Stimulated activated CD4-positive, alpha-beta T cell treated with anti-CD3 and anti-CD28 coated beads, Interleukin-4, amount 100 ng/mL, for 24 hours (primary cell): ENCODE data around the gene MCRIP1.

Experiments
- DNase-seq: peaks from one replicate; pipeline ENCODE4 v3.0.0-alpha.2; 2020

The MCRIP1 gene

DNA sequence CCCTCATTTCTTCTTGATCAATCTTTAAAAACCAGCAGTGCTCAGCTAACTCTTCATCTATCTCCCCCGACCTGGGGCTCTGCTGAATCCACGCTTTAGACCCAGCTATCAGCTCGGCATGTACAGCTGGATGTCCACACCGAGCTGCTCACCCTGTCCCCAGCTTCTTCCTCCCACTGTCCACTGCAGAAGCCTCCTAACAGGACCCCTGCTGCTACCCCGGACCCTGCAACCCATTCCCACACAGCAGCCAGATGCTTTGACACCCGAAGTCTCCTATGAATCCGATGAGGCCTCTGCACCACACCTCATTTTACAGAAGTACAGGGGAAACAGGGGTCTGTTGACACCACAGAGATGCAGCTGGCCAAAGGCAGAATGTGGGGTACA is 15.3 kb downstream of the MCRIP1 start:
- DNase-seq: no peak

DNA sequence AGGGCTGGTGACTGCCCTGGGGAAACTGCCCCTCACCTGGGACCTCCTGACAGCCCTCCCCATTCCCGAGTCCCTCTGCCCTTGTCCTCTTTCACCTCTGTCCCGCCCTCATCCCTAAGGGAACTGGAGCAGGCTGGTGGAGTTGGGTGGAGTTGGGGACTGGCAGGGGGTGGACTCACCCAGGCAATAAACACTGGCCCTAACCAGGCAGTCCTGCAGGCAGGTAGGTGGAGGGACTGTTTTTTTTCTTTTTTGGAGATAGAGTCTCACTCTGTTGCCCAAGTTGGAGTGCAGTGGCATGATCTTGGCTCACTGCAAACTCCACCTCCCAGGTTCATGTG is 17.5 kb downstream of the MCRIP1 start:
- no peak for DNase-seq

DNA sequence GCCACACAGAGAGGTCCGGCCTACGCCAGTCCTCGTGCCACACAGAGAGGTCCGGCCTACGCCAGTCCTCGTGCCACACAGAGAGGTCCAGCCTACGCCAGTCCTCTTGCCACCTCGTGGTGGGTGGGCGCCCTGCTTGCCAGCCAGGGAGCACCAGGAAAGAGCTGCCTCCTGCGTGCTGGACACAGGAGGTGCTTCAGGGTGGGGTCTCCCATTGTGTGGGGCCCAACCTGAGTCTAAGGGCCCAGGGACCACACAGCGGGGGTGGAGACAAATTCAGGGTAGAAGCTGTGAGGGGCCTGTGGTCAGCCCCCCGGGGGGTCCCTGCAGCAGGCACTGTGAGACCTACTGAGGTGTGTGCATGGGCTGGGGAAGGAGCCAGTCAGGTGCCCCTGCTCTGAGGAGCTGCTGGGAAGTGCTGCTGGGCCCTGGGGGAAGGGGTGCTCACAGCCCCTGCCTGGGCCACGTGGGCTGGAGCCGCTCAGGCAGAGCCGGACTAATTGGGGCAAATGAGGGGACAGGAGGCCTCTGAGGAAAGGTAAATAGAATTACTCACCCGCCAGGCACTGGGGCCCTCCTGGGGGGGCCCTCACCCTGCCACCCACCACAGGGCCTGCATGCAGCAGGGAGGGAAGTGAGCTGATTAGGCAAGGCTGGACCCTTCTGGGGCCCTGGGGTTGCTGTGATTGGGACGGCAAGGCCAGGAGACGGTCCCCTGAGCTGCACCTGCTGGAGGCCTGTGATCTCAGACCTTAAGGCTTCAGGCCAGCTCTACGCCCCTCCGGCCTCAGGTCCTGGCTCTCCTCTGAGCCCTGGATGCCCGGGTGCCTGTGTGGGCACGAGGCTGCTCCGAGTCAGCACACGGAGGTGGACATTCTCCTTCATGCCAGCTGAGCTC is 18.1 kb downstream of the MCRIP1 start:
- no peak for DNase-seq

DNA sequence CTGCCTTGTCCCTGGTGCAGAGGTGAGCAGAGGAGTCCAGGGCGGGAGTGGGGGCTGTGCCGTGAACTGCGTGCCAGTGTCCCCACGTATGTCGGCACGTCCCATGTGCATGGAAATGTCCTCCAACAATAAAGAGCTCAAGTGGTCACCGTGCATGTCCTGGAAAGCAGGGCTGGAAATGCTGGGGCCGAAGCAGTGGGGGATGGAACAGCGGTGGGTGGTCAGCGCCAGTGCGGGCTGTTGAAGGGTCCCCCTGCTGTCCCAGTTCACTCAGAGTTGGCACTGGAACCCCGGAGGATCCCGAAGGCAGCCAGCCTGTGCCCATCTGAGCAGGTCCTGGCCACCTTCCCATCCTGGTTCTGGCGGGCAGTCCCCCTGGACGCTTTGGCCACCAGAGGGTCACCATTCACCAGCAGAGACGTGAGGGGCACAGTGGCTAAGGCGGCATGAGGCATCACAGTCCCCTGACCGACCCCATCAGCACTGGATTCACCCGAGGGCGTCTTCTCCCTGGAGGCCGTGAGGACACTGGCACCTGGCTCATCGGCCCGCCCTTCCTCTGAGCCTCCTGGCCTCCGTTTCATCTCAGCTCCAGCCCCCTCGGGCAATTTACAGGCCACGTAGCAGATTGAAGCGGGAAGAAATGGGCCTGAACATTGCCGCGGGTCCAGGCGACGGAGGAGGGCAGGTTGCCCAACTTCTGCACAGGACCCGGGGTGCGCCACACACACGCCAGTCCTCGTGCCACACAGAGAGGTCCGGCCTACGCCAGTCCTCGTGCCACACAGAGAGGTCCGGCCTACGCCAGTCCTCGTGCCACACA is 19.0 kb downstream of the MCRIP1 start:
- DNase-seq: no peak

DNA sequence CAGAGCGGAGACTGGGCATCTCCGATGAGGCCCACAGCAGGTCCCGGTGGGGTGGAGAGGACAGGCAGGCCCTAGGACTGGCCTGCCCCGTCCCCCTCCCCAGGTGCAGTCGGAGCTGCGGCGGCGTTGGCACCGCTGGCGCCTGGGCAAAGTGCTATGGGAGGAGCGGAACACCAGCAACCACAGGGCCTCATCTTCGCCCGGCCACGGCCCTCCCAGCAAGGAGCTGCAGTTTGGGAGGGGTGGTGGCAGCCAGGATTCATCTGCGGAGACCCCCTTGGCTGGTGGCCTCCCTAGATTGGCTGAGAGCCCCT is 19.8 kb downstream of the MCRIP1 start:
- no peak for DNase-seq

DNA sequence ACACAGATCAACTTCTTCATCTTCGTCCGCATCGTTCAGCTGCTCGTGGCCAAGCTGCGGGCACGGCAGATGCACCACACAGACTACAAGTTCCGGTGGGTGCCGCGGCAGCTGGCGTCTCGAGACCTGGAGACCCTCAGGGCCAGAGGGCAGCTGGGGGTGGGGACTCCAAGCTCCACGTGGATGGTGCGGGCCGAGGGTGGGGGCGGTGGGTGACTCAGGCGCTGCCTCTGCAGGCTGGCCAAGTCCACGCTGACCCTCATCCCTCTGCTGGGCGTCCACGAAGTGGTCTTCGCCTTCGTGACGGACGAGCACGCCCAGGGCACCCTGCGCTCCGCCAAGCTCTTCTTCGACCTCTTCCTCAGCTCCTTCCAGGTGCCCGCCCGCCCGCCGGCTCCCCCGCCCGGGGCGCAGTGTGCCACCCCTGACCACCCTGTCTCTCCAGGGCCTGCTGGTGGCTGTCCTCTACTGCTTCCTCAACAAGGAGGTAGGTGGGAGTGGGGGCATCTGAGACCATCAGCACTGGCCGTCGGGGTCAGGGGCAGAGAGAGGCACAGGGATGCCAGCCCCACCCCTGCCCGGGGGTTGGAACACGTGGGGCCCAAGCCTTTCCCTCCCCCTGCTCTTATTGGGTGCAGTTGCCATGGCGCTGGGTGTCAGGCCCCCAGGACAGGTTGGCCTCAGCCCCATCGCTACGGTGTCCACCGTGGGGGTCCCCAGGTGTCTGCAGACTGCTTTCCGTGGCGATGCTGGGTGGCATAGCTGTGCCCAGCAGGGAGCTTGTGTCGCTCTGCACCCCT is 20.3 kb downstream of the MCRIP1 start:
- DNase-seq: no peak

DNA sequence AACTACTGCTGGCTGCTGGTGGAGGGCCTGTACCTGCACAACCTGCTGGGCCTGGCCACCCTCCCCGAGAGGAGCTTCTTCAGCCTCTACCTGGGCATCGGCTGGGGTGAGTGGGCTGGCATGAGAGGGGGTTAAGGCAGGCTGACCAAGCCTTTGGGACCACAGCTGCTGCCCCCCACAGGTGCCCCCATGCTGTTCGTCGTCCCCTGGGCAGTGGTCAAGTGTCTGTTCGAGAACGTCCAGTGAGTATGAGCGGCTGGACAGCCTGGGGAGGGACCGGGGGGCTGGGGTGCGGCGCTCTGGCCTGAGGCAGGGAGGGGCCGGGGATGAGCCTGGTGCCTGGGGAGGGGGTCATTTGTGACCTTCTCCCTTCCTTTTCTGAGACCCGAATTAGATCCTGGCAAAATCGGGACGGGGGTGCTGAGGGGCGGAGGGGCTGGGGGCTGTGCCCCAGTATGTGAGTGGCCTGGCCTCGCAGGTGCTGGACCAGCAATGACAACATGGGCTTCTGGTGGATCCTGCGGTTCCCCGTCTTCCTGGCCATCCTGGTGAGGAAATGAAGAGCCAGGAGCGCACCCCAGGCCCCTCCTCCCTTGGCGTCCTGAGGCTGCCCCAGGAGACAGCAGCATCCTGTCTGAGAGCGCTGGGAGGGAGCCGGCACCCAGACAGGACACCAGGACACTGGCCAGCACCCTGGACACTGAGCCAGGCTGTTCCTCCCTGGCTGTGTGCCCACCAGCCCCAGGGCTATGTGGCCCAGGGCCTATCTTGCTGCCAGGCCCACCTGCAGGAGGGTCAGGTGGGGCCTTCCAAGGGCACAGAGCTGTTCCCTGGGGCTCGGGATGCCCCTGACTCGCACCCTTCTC is 21.2 kb downstream of the MCRIP1 start:
- no peak for DNase-seq

DNA sequence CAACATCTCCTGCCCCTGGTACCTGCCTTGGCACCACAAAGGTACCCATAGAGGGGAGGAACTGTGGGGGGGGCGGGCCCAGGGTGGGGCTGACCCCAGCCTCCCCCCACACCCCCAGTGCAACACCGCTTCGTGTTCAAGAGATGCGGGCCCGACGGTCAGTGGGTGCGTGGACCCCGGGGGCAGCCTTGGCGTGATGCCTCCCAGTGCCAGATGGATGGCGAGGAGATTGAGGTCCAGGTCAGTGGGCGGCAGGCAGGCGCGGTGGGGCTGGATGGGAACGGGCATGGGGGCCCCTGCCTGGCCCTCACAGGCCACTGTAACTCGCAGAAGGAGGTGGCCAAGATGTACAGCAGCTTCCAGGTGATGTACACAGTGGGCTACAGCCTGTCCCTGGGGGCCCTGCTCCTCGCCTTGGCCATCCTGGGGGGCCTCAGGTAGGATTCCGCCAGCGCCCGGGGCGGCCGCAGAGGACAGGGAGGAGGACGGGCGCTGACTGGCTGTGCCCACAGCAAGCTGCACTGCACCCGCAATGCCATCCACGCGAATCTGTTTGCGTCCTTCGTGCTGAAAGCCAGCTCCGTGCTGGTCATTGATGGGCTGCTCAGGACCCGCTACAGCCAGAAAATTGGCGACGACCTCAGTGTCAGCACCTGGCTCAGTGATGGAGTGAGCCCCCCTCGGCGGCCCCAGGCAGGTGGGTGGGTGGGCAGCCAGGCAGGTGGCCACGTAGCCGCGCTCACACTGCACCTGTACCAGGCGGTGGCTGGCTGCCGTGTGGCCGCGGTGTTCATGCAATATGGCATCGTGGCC is 22.0 kb downstream of the MCRIP1 start:
- no peak for DNase-seq

DNA sequence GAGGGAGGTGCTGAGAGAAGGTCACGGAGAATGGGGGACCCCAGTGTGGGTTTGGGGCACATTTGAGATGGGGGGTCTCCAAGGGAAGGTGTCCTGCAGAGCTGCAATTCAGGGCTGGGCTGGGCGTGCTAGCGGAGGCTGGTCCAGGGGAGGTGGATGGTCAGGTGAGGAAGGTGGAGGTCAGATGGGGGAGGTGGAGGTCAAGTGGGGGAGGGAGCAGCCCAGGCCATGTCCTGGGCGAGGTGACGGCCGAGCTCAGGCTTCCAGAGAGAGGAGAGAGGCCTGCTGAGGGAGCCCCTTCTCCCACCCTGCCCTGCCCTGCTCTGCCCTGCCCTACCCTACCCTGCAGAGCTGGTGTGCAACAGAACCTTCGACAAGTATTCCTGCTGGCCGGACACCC is 22.6 kb downstream of the MCRIP1 start:
- DNase-seq: no peak

DNA sequence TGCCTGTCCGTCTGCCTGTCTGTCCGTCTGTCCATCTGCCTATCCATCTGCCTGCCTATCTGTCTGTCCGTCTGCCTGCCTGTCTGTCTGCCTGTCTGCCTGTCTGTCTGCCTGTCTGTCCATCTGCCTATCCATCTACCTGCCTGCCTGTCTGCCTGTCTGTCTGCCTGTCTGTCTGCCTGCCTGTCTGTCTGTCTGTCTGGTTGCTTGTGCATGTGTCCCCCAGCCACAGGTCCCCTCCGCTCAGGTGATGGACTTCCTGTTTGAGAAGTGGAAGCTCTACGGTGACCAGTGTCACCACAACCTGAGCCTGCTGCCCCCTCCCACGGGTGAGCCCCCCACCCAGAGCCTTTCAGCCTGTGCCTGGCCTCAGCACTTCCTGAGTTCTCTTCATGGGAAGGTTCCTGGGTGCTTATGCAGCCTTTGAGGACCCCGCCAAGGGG is 23.5 kb downstream of the MCRIP1 start:
- DNase-seq: no peak

DNA sequence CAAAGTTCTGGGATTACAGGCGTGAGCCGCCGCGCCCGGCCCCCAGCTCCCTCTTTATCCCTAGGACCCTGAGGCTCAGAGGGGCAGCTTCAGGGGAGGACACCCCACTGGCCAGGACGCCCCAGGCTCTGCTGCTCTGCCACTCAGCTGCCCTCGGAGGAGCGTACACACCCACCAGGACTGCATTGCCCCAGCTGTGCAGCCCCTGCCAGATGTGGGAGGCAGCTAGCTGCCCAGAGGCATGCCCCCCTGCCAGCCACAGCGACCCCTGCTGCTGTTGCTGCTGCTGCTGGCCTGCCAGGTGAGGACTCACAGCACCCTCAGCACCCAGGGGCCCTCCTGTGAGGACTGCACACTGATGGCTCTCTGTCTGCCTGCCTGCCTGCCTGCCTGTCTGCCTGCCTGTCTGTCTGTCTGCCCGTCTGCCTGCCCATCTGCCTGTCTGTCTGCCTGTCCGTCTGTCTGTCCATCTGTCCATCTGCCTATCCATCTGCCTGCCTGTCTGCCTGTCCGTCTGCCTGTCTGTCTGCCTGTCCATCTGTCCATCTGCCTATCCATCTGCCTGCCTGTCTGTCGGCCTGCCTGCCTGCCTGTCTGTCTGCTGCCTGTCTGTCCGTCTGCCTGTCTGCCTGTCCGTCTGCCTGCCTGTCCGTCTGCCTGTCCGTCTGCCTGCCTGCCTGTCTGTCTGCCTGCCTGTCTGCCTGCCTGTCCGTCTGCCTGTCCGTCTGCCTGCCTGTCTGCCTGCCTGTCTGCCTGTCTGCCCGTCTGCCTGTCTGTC is 24.1 kb downstream of the MCRIP1 start:
- no peak for DNase-seq

DNA sequence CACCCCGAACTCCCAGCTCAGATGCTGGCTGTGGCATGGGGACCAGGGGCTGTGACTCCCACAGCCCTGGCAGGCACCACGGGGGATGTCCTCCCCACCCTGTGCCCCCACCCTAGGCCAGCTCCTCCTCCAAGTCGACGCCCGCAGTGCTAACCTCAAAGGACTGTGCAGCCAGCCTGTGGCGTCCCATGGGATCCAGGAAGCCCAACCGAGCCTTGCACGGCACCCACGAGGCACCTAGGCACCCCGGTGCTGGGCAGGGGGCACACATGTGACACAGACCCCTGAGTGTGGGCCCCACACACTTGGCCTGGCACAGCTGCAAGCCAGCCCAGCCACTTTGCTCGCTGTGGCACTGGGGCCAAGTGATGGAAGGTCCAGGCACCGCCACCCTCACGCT is 25.3 kb downstream of the MCRIP1 start:
- DNase-seq: no peak

DNA sequence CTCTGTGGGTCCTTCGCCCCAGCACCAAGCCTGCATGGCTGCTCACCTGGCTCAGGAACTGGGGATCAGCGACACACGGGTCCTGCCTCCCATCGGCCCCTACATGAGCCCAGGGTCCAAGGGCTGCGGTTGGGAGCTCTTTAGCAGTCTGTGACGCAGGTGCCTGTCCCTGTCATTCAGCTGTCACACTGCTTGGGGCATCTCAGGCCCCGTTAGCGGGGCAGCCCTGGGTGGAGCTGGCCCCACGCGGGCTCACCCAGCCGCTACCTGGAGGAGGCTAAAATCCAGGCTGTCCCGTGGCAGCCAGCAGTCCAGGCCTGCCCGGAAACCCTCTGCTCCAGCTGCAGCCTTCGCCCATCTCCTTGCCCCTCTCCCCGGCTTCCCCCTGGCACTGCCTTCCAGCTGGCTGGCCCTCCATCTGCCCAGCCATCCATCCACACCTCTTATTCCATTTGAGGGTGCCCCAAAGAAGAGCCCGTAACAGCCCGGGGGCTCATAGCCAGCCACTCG is 25.8 kb downstream of the MCRIP1 start:
- no peak for DNase-seq

DNA sequence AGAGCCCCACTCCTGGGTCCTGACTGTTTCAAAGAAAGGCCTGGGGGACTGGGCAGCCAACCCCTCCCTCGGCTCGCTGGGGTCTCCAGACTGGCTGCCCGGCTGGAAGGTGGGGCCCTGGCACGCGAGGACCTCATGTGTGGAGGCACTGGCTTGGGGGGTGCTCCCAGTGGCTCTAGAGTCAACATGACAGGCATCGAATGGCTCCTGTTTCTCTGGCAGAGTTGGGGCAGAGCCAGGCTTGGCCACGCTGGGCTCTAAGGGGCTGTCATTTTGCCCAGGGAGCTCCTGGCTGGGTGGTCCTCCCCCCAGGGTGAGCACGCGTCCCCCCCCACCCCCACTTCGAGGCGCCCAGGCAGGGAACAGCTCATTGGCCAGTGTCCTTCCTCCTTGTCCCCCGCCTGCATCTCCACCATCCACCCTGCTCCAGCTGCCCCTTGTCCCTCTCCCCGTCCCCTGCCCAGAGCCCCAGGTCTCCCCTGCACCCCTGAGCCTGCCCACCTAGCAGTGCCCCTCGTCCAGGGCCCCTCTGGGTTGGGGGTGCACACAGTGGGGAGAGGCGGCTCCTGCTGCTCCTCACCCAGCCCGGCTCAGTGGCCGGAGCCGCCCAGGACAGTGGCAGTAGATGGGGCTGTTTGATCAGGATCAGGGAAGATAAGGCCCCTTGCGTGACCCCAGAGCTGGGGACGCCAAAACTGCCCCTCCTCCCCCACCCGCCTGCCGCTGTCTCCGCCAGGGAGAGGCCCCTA is 26.5 kb downstream of the MCRIP1 start:
- DNase-seq: no peak

DNA sequence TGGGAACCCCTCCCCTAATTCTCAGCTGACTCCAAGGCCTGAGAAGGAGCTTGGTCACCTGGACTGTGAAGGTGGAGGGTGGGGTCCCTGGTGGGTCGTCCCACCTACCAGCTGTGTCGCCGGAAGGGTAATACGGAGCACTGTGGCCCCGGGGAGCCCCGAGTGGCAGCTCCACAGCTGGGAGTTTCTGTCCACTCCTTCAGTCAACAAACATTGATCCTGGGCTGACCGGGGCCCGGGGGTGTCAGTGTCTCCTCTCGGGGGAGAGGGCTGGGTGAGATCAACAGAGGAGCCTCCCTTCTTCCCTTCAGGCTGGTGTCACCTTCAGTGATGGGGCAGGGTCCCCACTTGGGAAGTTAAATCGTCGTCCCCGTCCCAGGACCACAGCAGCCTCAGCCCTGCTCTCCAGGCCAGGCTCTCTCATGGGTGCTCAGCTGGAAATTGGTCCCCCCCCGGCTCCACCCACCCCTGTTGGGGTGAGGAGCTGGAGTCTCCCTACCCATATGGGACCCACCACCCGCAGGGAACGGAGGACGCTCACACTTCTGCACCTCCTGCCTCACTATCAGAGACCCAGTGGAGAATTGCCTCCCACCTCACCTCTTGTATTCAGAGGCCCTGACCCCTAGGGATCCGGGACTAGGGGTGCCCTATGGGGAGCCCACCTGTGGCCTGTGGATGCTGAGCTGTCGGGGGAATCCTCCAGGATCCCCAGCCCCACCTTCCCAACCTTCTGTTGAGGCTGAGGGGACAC is 27.2 kb downstream of the MCRIP1 start:
- no peak for DNase-seq

DNA sequence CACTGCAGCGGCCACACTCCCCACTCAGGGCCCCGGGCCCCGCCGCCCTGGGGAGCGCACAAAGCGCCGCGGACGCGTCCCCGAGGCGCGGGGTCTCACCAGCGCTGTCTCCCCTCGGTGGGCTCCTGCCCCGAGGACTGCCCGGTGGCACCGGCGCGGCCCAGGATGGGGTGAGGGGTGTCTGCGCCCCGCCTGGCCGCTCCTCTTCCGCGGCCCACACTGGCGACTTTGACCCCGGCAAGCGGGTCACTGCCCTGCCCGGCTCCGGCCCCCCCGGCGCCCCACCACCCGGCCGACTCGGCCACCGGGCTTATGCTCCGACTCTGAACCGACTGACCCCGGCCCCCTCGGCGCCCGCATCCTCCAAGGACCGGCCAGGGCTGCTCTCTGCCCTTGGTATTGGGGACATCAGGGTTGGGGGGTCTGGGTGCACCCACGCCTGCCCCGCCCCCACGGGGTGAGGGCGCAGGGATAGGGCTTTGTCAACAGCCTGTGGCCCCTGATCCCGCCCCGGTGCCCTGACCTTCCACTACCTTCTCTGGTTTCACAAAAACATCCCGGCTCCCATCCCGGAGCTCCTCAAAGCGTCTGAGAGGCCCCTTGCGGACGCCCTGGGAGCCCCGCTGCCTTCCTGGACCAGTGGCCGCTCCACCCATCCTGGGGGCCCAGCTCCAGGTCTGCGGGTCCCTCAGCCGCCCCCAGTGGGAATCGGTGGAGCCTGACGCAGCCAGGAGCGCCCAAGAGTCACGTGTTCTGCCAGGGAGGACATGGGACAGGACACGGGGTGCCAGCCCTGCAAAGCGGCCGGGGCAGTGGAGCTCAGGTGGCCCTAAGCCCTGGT is 28.3 kb downstream of the MCRIP1 start:
- no peak for DNase-seq

DNA sequence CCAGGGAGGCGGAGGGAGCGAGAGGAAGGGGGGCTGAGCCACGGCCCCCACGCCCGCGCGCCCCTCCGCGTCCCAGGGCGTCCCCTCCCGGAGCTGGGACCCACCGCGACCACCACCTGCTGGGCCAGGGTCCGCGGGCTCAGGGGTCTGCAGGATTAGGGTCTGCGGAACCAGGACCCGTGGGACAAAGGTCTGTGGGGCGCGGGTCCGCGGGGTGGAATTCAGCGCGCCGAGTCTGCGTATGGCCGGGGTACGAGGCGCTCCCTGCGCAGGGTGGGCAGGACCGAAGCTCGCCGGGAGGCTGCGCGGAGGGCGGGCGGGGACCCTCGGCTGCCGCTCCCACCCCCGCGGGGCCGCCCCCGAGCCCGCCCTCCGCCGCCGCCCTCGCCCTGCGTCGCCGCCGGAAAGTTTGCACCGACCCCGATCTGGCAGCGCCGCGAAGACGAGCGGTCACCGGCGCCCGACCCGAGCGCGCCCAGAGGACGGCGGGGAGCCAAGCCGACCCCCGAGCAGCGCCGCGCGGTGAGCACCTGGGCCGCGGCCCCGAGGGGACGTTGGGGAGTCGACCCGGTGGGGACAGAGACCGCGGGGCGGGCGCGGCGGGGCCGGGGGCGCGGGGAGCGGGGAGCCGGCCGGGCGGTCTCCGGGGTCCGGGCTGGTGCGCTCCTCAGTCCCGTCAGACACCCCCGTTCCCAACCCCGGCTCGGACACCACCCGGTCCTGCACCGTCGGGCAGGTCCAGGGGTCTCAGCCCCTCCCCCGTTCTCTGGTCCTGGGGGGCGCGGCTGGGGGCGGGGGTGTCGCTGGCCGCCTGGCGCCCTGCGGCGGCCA is 29.1 kb downstream of the MCRIP1 start, which contains the start of gene GCGR:
Gene GCGR, plus strand, starts transcription at position 423 of the 831 bp plus-strand sequence. CDS start 4,869 bp downstream, outside the sequence.
- DNase-seq: no peak
